Inferior parietal cortex (tissue), 1 donor: Measurements from ENCODE around the gene ITPKB.

Experiments used
- DNase-seq: peaks from one replicate; pipeline ENCODE4 v3.0.0-alpha.2; 2016; ENCODE audit errors: extremely low spot score

The ITPKB gene

DNA sequence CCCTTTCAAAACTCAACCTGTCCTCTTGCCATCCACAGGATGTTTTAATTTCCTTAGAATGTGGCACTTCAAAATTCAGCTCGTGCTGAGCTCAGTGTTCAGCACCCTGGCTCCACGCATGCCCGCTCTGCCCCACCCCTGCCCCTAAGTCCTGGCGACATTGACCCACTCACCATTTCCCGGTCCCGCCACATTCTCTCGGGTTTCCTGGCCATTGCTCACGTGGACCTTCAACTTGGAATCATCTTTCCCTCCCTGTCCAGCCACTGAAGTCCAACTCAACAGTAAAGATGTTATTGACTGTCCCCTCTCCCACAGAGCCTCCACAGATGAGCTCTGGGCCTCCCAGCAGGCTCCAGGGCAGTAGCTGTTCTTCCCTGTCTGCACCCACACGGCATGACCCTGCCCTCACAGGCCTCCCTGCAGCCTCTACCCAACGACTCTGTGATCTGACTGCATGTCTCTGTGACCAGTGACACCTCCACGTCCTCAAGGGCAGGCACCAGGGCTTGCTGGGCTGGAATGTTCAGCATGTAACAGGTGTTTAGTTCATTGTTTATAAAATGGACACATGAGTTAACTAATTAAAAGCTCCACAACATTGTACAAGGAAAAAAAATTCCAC is 53.8 kb downstream of the ITPKB start:
- DNase-seq: no peak

DNA sequence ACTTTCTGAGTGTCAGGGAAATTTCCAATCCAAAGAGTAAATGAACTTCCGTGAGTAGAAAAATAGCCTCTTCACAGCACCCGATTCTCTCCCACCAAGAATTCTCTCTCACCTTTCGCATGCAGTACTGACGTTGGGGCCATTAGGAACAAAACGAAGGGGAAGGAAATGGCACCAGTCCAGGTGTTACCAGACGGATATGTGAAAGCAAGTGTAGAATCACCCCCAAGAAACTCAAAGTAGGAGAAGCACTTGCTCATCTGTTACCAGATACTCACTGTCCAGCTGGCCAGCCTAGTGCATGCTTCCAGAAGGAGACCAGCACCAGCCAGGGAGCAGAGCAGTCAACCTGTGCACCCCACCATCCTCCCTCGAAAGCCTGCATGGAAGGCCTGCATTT is 55.1 kb downstream of the ITPKB start:
- DNase-seq: no peak

DNA sequence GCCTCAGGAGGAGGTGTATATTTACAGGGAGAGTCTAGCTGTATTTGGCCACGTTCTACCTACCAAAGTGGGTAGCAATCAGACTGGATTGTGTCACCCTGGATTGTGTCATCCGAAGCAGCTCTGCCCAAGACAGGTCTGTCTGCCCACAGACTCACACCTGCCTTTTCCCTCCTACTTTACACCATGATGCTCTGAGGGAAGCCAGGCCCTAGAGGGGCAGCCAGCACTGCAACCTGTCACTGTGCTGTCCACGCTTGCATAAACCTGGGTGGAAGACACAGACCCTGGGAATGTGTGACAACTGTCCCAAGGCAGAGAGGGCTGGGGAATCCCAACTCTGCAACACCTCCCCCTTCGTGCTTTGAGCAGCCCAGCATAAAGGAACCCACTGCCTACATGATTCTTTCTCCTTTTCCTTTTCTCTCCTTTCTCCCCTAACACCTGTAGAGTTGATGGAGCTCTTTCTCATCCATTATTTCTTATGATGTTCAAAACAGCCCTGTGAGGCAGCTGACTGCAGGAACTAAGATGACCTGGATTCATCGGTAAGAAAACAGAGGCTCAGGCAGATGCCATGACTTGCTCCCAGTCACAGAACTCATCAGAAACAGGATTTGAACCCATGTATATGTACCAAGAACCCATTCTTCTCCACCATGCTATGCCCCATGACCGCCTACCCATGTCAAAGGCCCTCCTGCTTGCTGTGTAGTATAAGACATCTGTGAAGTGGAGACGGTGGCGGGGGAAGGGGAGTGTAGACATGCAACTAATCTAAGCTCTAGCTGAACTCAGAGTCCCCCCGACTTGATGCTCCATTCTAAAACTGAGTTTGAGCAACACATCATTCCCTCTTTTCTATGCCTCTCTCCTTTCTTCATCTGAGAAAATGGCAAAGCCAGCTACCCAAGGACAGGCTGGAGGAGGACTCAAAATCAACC is 55.9 kb downstream of the ITPKB start:
- no peak for DNase-seq

DNA sequence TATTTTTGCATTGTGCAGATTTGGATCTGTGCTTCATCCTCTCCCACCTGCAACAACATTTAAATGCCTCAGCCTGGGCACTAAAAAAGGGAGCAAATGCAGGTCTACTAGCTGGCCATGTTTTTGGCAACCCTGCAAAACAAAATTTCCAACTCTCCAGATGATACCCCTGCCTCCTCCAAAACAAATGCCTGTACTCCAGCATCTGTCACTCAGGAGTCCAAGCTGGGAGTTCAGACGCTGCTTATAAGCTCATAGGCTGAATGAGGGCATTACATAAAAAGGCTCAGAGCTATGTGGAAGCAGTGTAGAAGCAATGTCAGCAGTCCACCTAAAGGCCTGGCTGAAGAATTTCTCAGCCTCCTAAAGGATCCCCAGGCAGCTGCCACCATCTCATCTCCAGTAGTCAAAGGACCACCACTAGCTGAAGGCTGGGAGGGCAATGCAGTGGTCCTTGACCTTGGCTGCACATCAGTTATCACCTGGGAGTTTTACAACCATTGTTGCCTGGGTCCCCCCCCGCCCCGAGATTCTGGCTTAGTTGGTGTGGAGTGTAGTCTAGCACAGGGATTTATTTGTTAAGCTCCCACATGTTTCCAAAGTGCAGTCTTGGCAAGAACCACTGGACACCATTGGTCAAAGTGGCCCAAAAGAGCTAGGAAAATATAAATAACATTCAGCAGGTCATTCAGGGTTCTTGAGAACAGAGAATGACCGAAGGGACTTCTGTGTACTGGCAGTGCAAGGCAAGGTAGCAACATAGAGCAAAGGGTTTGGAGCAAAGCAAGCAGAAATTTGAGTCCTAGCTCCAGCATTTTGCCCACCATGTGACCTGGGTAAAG is 57.2 kb downstream of the ITPKB start:
- DNase-seq: no peak

DNA sequence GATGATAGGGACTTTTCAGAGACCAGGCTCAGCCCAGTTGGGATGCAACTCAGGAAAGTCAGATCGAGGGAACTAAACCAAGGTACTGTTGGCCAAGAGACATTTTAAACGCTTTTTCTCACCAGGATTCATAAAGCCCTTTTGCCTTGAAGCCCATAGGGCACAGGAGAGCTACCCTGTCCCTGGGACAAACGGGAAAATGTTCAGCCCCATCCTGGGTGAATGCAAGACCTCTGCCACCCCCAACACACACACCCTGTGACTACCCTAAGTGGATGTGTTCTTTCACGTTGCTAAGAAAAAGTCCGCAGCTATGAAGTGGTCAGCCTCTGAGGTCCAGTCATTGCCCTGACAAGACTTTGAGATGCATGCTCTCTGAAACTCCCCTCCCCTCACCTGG is 58.4 kb downstream of the ITPKB start:
- DNase-seq: no peak

DNA sequence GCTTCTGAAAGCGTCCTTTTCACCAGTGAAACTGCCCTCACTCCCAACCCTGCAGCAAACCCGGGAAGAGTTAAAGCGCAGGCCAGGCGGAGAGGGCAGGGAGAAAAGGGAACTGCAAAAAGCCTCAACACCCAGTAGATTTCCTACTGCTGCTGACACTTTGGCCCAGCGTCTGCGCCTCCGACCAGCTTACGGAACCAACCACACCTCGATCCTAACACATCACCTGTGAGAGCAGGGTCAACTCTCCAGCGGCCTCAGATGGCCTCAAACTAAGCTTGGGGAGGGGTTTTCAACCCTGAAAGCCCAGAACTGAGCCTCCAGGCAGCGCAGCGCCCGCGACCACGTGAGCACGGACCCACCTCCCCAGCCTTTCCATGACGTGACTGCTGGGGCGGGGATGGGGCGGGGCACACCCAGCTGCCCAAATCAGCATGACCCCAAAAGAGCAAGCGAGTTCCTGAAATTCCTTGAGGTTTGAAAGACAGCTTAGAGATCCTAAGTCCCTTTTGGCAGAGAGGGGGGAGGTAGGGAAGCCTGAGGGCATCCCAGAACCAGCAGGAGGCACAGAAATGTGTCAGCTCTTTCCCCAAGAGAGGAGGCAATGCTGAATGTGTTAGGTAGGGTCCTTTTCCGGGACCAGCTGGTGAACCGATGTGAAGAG is 59.1 kb downstream of the ITPKB start:
- no peak for DNase-seq

DNA sequence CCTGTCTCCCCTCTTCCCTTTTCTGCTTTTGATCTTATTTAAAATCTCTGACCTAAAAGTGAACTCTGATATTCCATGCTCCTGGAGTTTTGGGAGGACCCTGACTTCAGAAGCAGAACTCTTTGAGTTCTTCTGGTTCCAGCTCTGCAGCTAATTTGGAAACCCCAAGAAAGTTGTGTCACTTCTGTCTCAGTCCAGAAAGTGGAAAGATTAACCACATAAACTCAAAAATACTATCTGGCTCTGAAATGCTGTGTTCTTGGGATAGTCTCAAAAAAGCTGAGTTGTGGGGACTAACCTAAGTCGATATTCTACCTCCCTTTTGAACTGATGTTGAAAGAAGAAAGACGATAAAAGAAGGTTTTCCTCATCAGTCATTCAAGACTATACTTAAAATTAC is 59.8 kb downstream of the ITPKB start:
- DNase-seq: no peak

DNA sequence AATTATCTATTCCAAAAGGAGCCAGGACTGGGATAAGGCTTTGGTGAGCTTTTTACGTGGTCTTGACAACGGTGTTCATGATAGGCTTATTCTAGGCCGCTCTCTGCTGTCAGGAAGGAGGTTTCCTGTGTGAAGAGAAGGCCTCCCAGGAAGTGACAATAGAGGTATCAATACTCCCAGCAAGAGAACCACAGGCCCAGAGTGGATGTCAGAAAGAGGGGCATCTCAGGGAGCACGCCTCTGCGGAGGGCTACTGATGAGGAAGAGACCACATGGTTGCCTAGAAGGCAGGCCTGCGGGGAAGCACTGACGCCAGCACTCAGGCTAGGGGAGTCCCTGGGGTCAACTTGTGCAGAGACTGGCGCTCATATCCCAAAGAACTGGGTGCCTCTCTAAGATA is 60.4 kb downstream of the ITPKB start:
- DNase-seq: no peak

DNA sequence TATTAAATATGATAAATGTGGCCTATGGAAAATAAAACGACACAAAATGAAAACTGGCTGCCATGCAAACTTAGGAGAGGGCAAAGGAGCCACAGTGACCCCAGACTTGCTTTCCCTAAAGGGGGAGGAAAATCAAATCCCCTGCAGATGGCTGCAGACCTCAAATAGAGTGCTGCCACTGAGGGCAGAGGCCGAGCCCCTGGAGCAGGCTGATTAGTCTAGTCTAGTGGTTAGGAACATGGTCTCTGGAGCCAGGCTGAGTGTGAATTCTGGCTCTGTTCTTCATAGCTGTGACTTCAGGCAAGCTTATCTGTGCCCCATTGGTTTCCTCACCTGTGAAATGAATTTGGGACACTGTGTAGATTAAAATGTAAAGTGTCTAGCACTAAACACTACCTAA is 60.8 kb downstream of the ITPKB start:
- no peak for DNase-seq

DNA sequence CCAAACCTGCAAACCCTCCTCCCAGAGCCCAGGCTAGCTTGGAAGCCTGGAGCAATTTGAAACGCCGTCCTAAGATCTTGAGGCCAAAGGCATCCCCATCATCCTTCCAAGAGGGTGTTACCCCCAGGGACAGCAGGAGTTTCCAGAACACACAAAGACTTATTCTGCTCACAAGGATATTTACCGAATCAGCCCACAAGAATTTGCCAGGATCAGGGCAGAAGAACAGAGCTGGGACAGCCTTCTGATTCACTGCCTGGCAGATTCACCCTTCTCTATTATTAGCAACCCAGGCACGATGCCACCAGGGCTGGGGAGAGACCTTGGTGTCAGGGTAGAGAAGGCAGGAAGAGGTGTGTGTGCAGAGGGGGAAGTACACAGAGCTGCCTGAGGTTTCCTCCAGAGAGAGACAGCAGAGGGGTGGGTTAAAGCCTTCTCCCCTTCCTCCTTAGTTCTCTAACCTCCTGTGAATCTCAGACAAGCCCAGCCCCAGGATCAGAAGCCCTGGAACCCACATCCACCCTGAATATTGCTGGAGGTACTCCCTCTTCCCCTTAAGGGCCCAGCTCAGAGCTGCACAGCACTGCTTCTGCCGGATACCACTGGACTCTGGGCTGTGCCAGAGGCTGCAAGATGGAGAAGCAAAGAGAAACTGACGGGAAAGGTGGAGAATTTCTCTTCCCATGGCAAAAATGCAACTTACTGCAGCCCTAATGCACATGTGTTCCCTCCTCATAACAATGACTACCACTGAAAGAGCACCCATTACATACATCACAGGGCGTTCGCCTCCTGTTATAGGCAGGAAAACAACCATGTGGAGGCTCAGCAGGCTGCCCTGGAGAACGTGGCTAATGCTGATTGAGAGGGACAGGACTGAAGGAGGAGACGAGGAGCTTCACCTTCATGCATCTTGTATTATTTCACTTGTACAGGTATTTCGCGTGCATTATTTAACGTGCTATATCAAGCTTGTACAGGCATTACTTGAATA is 61.8 kb downstream of the ITPKB start:
- DNase-seq: no peak

DNA sequence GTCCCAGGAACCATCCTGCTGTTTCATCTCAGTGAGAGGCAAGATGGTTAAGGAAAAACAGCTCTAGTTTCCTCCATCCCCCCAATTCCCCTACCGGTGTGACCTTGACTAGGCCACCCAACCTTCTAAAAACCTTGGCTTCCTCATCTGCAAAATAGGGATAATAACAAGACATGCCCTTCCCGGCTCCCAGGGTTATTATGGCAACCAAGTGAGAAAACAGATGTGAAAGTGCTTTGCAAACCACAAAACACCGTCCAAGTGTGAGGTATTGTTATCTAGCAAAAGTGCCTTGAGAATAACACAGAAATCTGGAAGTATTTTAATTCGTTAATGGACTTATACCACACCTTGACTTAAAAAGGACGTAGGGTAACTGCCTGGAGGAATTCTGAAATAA is 62.7 kb downstream of the ITPKB start:
- no peak for DNase-seq

DNA sequence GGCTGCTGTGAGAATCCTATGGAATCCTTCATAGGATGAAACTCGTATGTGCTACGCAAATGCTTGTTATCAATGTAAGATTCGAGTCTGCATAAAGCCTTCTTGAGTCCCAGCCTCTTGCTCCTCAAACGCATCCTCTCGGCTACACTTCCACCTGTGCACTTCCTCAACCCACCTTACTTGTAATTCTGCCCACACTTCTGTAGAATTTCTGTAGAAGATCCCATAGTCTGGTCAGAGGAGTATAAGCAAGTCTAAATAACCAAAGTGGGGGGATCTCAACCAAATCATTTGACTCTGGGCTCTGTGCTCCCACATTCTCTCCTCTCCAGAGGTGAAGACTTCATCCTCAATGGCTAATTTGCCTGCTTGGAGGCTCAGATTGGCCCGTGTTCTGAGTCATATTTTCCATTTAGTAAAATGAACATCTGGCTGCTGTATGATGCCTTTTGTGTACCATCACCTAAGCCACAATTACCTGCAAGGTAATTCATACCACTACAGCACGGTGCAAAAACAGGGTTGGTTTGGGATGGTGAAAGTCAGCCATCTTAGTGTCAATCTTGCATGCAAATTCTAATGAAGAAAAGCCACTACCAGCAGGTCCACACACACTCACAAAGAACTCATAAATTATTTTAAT is 63.2 kb downstream of the ITPKB start:
- DNase-seq: no peak

DNA sequence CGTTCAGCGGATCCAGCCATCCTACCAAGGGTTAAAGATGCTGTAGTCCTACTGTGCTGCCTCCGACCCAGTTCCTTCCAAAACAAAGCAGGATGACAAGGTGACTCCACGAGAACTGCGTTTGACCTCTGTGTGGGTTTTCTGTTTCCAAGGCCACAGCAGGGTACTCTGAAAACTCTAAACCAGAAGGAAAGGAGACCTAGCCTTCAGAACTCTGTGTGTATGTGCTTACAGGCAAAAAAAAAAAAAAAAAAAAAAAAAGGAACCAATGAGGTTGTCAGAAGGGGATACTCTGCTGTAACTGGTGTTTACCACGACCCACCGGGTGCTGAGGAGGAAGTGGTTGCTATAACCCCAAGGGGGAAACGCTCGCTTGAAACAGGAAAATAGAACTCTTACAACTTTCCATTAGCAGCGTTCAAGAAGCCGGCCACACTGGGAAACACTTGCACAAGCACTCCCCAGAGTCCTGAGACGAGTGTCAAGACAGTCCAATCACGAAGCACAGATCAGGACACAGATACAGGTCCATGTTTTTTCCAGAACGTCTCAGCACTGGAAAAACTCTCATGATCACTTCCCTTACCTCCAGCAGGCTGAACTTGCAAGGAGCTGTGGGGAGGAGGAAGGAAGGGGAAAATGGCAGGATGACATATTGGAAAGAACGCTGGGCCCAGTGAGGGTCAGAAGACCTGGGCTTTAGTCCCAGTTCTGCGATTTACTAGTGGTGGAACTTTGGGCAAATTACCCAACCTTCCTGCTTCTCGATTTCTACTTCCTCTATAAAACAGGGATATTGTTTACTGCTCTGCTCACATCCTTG is 64.0 kb downstream of the ITPKB start:
- no peak for DNase-seq

DNA sequence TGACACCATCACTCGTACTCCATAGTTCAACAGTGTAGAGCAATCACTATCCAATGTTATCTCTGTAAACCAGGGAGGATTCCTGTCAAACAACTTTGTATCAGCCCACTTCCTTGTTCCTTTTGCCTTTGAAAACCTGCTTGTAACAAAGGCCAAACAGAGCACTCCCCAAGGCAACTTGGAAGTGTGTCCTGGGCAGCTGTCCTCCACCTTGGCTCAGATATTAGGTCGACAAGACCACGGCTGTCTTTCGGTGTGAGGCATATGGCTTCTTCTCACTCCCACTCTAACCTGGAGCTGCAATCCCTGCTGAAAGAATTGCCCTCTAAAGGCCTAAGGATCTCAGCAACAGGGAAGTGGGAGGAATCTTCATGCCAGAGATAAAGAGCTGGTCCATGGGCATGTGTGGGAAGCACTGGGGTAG is 66.7 kb downstream of the ITPKB start:
- DNase-seq: no peak

DNA sequence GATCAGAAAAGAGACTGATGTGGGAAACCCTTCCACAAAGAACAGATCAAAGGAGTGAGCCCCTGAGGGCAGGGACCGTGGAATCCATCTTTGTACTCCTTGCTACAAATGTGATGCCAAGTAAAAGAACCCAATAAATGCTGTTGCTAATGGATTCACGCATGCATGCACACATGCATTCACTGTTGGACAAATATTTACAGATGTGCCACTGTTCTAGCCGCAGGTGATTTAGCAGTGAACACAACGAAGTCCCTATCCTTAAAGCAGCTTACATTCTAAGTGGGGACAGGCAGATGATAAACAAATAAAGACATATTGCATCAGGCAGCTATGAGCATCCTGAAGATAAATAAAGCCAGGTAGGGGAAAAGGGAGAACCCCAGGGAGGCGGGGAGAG is 67.8 kb downstream of the ITPKB start:
- DNase-seq: no peak

DNA sequence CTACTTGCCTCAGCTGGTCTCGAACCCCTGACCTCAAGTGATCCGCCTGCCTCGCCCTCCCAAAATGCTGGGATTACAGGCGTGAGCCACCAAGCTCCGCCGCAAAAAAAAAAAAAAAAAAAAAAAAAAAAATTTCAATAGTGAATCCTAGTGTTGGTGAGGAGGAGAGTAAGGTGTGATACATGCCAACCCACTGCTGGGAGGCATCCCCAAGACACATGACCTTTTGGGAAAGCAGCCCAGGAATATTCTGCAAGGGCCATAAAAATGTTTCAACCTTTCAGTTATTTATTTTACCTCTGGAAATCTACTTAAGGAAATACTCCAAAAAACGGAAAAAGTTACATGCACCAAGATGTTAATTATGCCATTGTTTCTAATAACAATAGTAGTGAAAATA is 69.0 kb downstream of the ITPKB start:
- DNase-seq: no peak

DNA sequence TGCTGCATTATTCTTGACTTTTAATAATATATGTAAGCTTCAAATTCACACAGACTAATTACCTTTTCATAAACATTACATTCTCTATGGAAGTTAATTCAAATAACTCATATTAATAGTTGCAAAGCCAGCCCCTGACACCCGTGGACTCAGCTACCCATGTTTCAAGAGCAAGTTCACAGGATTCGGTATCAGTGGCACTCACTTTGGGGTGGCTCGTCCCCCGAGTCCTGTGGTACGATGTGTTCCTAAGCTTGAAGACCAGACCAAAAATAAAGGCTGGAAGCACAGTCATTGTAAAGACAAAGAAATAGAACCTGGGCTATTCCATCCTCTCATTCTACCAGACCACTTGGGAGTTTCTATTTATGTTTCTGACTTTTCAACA is 70.9 kb downstream of the ITPKB start:
- DNase-seq: no peak

DNA sequence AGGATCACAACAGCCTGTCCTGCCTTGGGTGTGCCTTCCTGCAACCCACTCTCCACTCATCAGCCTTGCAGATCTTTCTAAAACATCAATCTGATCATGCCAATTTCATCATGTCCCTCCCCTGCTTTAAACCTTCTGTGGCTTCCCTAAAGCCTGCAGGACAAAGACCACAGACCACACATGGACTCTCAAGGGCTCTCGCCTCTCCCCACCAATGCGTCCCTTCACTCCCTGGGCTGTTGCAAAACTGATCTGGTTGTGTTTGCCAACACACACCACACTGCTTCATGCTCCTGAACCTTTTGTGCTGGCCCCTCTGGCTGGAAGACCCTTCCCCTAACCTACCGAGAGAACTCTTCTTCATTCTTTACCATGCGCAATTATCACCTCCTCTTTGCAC is 72.4 kb downstream of the ITPKB start:
- no peak for DNase-seq

DNA sequence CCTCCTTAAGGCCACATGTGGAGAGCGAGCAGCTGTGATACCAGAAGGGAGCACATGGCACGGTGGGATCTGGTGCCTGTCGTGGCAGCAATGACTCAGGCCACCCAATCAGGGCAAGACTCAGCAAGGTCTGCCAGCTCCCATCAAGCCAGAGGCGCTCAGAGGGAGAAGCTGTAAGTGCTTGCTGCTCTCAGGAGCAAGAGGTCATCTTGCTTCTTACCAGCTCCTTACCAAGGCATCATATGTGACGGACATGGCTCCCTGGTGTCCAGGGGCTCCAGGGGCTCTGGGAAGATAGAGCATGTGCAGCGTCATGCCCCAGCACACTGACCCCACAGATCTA is 72.9 kb downstream of the ITPKB start:
- DNase-seq: no peak
